ENCODE data around the gene TNRC6B.
A peak's percentile ranks its signal among the peaks of the same experiment; 100 is the strongest.

The TNRC6B gene

GRCh38 chr22:40243891-40244290 lies 66.2 kb downstream of the TNRC6B start:
- no peak for DNase-seq

DNA sequence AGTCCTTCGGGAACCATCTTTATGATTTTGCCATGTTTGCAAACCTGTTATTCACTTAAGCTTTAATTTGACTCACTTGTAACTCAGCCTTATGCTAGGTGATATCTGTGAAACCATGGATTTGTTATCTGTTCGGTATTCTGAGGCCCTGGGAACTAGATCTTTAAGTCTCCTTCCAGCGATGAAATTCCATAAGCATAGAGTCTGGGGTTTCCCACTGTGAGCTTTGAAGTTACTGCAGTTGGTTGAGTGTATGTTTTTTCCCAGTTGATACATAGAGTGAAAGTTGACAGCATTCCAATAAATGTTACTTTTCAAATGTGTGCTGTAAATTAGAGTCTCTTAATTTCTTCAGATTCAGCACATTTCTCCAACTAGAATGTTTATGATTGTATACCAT lies 66.9 kb downstream of the TNRC6B start:
- no peak for DNase-seq

- no peak for DNase-seq
These were observed 70.3 kb downstream of the TNRC6B start for GRCh38 chr22:40247976-40248375.

GRCh38 chr22:40249286-40249685 lies 71.6 kb downstream of the TNRC6B start:
- no peak for DNase-seq

DNA sequence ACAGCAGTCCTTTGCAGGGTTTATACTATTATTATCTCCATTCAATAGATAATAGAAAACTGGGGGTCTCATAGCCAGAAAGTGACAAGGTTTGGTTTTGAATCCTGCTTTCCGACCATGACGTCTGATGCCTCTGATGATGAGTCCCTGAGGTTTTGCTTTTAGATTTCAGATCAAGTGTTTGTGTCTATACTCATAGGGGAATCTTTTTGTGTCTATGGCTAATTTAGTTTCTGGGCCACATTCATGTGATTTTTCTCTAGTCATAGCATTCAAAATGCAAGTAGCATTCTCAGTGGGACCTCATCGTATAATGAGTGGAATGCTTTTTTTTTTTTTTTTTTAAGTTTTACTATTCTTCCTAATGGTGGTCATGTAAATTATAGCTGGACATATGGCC lies 72.9 kb downstream of the TNRC6B start:
- DNase-seq, result no peak

- no peak for DNase-seq
These were observed 73.4 kb downstream of the TNRC6B start for GRCh38 chr22:40251106-40251505.

- no peak for DNase-seq
These were observed 74.4 kb downstream of the TNRC6B start for GRCh38 chr22:40252146-40252545.

GRCh38 chr22:40256516-40256915 lies 78.8 kb downstream of the TNRC6B start:
- DNase-seq, result no peak

DNA sequence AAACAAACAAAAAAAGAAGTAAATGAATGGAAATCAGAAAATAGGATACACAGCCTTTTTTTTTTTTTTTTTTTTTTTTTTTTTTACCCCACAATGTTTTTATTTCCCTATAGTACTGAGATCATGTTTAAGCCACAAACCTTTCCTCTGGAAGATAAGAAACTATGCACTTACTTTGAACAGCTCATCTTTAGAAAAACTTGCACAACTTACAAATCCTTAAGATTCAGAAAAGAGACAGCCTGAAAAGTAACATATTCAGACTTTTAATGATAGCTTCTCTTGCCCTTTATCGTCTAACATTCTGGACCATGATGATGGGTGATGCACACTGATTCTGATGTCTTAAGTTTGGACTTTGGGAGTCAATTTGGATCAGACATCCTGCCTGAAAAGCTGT lies 80.3 kb downstream of the TNRC6B start:
- DNase-seq, result no peak

DNA sequence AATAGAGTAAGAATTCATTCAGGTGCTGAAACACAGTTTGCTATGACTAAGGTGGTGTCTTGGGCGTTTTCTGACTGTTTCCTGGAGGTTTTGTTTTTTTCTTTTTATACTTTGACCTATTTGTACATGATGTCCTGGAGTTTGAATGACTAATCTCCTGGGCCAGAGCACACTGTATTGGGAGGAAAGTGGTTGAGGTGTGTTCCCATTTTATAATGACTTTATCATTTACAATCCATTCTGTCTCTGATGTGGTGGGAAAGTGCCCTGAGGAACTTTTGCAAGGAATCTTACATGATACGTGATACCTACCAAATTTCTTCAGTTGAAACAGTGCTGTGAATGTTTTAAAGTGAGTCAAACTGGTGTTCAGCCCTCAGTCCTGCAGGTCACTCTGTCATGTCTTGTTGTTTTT lies 80.8 kb downstream of the TNRC6B start:
- no peak for DNase-seq

- DNase-seq, result peak in 1 of 2 donors; percentile 17
These were observed 84.1 kb downstream of the TNRC6B start for GRCh38 chr22:40261783-40262182.

- DNase-seq, result no peak
These were observed 85.5 kb downstream of the TNRC6B start for GRCh38 chr22:40263191-40263590.

DNA sequence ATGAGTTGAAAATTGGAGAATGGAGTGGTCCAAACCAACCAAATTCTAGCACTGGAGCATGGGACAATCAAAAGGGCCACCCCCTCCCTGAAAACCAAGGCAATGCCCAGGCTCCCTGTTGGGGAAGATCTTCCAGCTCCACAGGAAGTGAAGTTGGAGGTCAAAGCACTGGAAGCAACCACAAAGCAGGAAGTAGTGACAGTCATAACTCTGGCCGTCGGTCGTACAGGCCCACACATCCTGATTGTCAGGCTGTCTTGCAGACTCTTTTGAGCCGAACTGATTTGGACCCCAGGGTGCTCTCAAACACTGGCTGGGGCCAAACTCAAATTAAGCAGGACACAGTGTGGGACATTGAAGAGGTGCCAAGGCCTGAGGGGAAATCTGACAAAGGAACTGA lies 88.1 kb downstream of the TNRC6B start:
- DNase-seq, result no peak

GRCh38 chr22:40270031-40270430 lies 92.3 kb downstream of the TNRC6B start:
- DNase-seq, result no peak

- DNase-seq, result no peak
These were observed 93.1 kb downstream of the TNRC6B start for GRCh38 chr22:40270748-40271373.

DNA sequence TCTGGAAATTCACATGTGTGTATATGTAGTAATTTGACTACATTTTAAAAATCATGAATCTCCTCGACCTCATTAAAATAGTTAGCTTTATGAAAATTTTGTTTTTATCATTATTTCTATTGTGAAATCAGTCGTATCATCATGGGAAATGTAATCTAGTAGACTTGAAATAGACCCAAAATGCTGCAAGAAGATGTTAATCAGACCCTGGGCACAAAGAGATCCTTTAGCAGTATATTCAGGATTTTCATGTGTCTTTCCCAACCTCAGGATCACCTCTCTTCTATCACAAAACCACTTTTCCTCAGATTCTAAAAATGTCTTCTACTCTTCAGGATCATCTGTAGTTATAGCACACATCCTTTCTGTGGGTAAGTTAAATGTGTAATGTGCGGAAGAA lies 93.7 kb downstream of the TNRC6B start:
- DNase-seq, result no peak

- DNase-seq, result no peak
These were observed 95.6 kb downstream of the TNRC6B start for GRCh38 chr22:40273319-40273718.

DNA sequence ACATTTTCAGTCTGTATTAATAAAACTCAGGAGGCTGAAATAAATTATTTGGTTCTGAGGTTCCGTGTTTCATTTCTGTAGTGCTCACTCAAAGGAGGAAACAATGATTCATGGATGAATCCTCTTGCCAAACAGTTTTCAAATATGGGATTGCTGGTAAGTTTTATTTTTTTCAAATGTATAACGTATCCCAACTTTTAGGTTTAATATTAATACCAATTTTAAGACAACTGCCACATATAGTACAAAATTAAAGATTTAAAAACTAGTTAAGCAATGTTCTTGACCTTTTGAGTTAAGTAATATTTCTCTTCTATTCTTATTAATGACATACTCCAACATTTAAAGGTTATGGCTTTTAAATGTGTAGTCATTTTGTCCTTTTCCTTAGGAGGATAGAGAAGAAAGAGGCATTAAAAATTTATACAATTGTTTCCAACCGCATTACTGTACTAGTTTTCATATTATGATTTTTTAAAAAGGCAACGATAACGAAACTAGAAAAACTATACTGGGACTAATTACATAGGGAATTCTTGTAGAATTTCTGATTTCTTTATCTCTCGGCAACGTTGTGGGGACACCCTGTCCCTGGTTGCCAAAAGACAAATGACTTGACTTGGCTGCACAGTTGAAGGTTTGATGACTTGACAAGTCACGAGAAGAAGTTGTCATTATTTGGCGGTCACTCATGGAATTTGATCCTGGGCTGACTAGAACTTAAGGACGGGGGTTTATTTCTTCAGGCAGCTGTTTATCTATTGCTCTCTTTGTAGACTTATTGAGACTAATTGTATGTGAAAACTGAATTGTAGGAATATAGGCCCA lies 99.5 kb downstream of the TNRC6B start:
- no peak for DNase-seq

GRCh38 chr22:40279017-40279416 lies 101.3 kb downstream of the TNRC6B start:
- DNase-seq, result no peak

DNA sequence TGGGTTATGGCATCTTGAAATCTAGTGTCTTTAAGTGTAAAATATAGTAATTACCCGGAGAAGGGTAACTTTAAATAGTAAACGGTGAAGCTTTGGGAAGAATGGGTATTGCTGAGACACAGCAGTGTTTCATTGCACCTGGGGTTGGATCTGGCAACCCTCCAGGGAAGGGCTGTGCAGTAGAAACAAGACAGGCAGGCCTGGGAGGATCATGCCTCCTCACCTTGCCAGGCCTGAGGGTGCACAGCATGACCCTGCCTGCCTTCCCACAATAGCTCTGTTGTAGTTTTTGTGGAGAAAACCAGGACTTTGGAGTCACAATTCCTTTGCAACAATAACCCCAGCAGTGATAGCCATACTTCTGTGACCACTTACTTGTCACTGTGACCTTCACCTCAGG lies 104.0 kb downstream of the TNRC6B start:
- DNase-seq, result no peak

- no peak for DNase-seq
These were observed 107.8 kb downstream of the TNRC6B start for GRCh38 chr22:40285513-40285912.

DNA sequence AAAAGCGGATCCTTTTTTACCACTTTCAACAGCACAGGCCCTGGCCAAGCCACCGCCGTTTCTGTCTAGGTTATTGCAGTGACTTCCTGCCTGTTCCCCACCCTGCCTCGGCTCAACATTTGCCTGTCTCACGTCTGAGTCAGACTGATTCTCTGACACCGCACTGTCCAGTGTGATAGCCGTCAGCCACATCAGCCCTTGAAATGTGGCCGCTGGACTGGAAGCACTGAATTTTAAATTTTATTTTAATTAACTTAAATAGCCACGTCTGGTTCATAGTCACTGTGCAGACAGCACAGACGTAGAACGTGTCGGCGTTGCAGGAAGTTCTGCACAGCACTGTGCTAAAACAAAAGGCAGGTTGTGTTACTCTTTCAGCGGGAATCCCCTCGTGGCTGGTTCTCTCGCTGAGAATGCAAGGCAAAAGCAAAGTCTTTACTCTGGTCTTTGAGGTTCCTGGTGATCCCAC lies 112.3 kb downstream of the TNRC6B start:
- no peak for DNase-seq

GRCh38 chr22:40290516-40290915 lies 112.8 kb downstream of the TNRC6B start:
- DNase-seq, result no peak

DNA sequence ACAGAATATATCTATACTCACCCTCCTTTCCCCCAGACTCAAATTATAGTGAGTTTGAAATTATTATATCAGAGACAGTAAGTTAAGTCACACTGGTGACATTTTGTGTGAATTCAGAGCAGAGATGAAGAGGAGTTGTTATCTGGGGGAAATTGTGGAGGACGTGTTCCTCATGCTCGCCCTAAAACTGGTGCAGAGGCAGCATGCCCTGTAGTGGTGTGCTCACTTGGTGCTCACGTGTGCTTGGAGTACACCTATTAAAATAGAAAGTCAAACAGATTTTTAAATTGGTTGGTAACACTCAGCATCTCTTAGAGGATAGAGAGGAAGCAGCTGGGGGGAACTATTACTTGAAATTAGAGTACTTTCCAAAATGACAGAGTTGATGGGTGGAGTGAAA lies 117.0 kb downstream of the TNRC6B start:
- no peak for DNase-seq
